H1 (cell line): ENCODE results near the gene HIVEP3. TPM values are rescaled to one million over a fixed set of nuclear protein-coding genes. Genes with fewer than 3 reads are reported as not detected.

Experiments
- CTCF ChIA-PET: fragments of 300-600 bp; sonication (Branson Sonifier 250); formaldehyde crosslinking; loops from one replicate; lab custom pipeline; 2021; ENCODE audit not compliant: partially characterized antibody; lab: Charles Lee
- POLR2A ChIA-PET: fragments of 300-600 bp; sonication (Branson Sonifier 250); formaldehyde crosslinking; loops from one replicate; lab custom pipeline; 2021; ENCODE audit warnings: inconsistent platforms; ENCODE audit not compliant: partially characterized antibody; lab: Charles Lee
- DNase-seq, 2 experiments: peaks; one replicate each; pipeline versions ENCODE4 v3.0.0 to v3.0.0-alpha.2; 2010 to 2022; ENCODE audit warnings: low spot score in 2 of 2, low read depth in 1 of 2, mixed read lengths in 1 of 2
- FAIRE-seq: peaks from 2 replicates; lab custom pipeline; 2011; peaks lifted over from hg19 to GRCh38; lab: Jason Lieb, UNC
- H2AFZ ChIP-seq: 2 replicates; pipeline ENCODE4 v1.8.1; 2012; ENCODE audit warnings: low read length, inconsistent platforms
- H2AK5ac ChIP-seq: 2 replicates; pipeline ENCODE4 v1.6.1; 2013; ENCODE audit warnings: low read depth, low read length
- H2BK120ac ChIP-seq: replicated peaks from 2 replicates; pipeline ENCODE3; 2013; ENCODE audit warnings: low read depth, low read length, inconsistent platforms
- H2BK12ac ChIP-seq: 2 replicates; pipeline ENCODE4 v1.6.1; 2013; ENCODE audit warnings: low read depth, low read length
- H2BK15ac ChIP-seq: 2 replicates; pipeline ENCODE4 v1.6.1; 2013; ENCODE audit warnings: low read length
- H2BK20ac ChIP-seq: 2 replicates; pipeline ENCODE4 v1.6.1; 2013; ENCODE audit warnings: low read length
- H2BK5ac ChIP-seq: 2 replicates; pipeline ENCODE4 v1.6.1; 2013; ENCODE audit warnings: low read depth, low read length
- H3K14ac ChIP-seq: 2 replicates; pipeline ENCODE4 v1.6.1; 2013; ENCODE audit warnings: inconsistent platforms; ENCODE audit not compliant: insufficient read length
- H3K18ac ChIP-seq: 2 replicates; pipeline ENCODE4 v1.6.1; 2013; ENCODE audit warnings: low read length; ENCODE audit errors: extremely low read depth
- H3K23ac ChIP-seq: 2 replicates; pipeline ENCODE4 v1.6.1; 2013; ENCODE audit warnings: inconsistent platforms; ENCODE audit not compliant: insufficient read length
- H3K23me2 ChIP-seq: 2 replicates; pipeline ENCODE4 v1.6.1; 2013; ENCODE audit warnings: low read depth, low read length
- H3K27ac ChIP-seq: 2 replicates; pipeline ENCODE4 v1.6.1; 2011; ENCODE audit warnings: low read depth, low read length, inconsistent platforms
- H3K27me3 ChIP-seq, 4 experiments: replicated peaks in 1 of 4; 1 replicate in 1 of 4; 2 replicates in 3 of 4; pipeline versions ENCODE4 v1.6.1 to v1.8.1; 2011 to 2013; ENCODE audit warnings: low read length in 3 of 4, mild to moderate bottlenecking in 3 of 4, inconsistent platforms in 2 of 4, mixed read lengths in 2 of 4, moderate library complexity in 1 of 4; ENCODE audit not compliant: control insufficient read depth in 3 of 4, insufficient read depth in 3 of 4; ENCODE audit errors: extremely low read depth in 1 of 4
- H3K36me3 ChIP-seq, 4 experiments: 2 replicates each; pipeline versions ENCODE4 v1.6.1 to v1.8.1; 2011 to 2013; ENCODE audit warnings: mild to moderate bottlenecking in 4 of 4, low read length in 3 of 4, moderate library complexity in 2 of 4, control low read depth in 1 of 4, inconsistent platforms in 1 of 4; ENCODE audit not compliant: insufficient read depth in 4 of 4, control insufficient read depth in 2 of 4
- H3K4ac ChIP-seq: replicated peaks from 2 replicates; pipeline ENCODE3; 2013; ENCODE audit warnings: low read length, low read depth, mixed read lengths, inconsistent platforms; ENCODE audit not compliant: insufficient read length
- H3K4me1 ChIP-seq, 4 experiments: replicated peaks in 1 of 4; 1 replicate in 1 of 4; 2 replicates in 3 of 4; pipeline versions ENCODE4 v1.6.1 to v1.8.1; 2011 to 2013; ENCODE audit warnings: low read length in 3 of 4, inconsistent platforms in 2 of 4, mixed read lengths in 1 of 4; ENCODE audit not compliant: insufficient read depth in 4 of 4, control insufficient read depth in 3 of 4
- H3K4me2 ChIP-seq, 2 experiments: 2 replicates each; pipeline versions ENCODE4 v1.6.1 to v1.8.1; 2011 to 2013; ENCODE audit warnings: low read depth in 2 of 2, low read length in 2 of 2, control low read depth in 1 of 2, inconsistent platforms in 1 of 2, mild to moderate bottlenecking in 1 of 2; ENCODE audit not compliant: insufficient read depth in 1 of 2
- H3K4me3 ChIP-seq, 4 experiments: fragments of 200-600, 300-600 bp in 1 of 4; sonication (generic), shearing (Covaris generic), sonication (Bioruptor Twin) in 1 of 4; 2 replicates each; pipeline versions ENCODE4 v1.5.1 to v1.8.1; 2011 to 2016; ENCODE audit warnings: low read length in 4 of 4, low read depth in 3 of 4, control low read depth in 2 of 4, inconsistent platforms in 2 of 4, mild to moderate bottlenecking in 2 of 4, mixed read lengths in 1 of 4, moderate library complexity in 1 of 4; ENCODE audit not compliant: insufficient read depth in 2 of 4; ENCODE audit errors: extremely low read depth in 1 of 4
- H3K56ac ChIP-seq: replicated peaks from 2 replicates; pipeline ENCODE3; 2013; ENCODE audit warnings: low read depth, mild to moderate bottlenecking, mixed read lengths, low read length, inconsistent platforms; ENCODE audit not compliant: insufficient read length
- H3K79me1 ChIP-seq: 2 replicates; pipeline ENCODE4 v1.6.1; 2013; ENCODE audit warnings: low read depth, low read length, control low read depth
- H3K79me2 ChIP-seq, 2 experiments: 2 replicates each; pipeline versions ENCODE4 v1.6.1 to v1.8.1; 2012 to 2013; ENCODE audit warnings: low read length in 2 of 2, mild to moderate bottlenecking in 2 of 2, inconsistent platforms in 1 of 2; ENCODE audit not compliant: insufficient read depth in 2 of 2, control insufficient read depth in 1 of 2
- H3K9ac ChIP-seq, 4 experiments: replicated peaks in 1 of 4; 1 replicate in 1 of 4; 2 replicates in 3 of 4; pipeline versions ENCODE4 v1.6.1 to v1.8.1; 2011 to 2013; ENCODE audit warnings: low read depth in 3 of 4, low read length in 3 of 4, control low read depth in 2 of 4, mild to moderate bottlenecking in 2 of 4, moderate library complexity in 2 of 4, inconsistent platforms in 1 of 4; ENCODE audit errors: extremely low read depth in 1 of 4
- H3K9me3 ChIP-seq, 2 experiments: 2 replicates each; pipeline versions ENCODE4 v1.6.1 to v1.8.1; 2012 to 2013; ENCODE audit warnings: mild to moderate bottlenecking in 2 of 2, moderate library complexity in 2 of 2, control low read depth in 1 of 2, inconsistent platforms in 1 of 2, low read depth in 1 of 2, low read length in 1 of 2, mixed read lengths in 1 of 2; ENCODE audit not compliant: insufficient read depth in 2 of 2
- H4K20me1 ChIP-seq, 2 experiments: replicated peaks in 1 of 2; 2 replicates each; pipeline versions ENCODE3 to v1.8.1; 2011 to 2013; ENCODE audit warnings: inconsistent platforms in 2 of 2, low read length in 2 of 2, mild to moderate bottlenecking in 1 of 2; ENCODE audit not compliant: insufficient read depth in 2 of 2, control insufficient read depth in 1 of 2
- H4K5ac ChIP-seq: 2 replicates; pipeline ENCODE4 v1.6.1; 2013; ENCODE audit warnings: low read length, low read depth, mixed read lengths, inconsistent platforms; ENCODE audit not compliant: insufficient read length
- H4K8ac ChIP-seq: 2 replicates; pipeline ENCODE4 v1.8.0; 2013; ENCODE audit warnings: mild to moderate bottlenecking, moderate library complexity, low read length, inconsistent platforms; ENCODE audit not compliant: insufficient read depth; ENCODE audit errors: extremely low read depth
- H4K91ac ChIP-seq: replicated peaks from 2 replicates; pipeline ENCODE3; 2013; ENCODE audit warnings: low read length, mixed read lengths, inconsistent platforms; ENCODE audit not compliant: insufficient read length
- CHD1 ChIP-seq: IDR thresholded peaks from 2 replicates; pipeline ENCODE4 v1.6.1; 2012; ENCODE audit warnings: low read depth, low read length, improper control_type of control experiment
- PHF8 ChIP-seq: fragments of 200-600 bp; sonication (generic); conservative IDR thresholded peaks from 2 replicates; pipeline ENCODE4 v1.7.1; 2012; ENCODE audit warnings: low read depth, mild to moderate bottlenecking, inconsistent platforms, low read length, moderate library complexity
- RNF2 ChIP-seq: fragments of 200-900, 300-1000 bp; sonication (generic); IDR thresholded peaks from 2 replicates; pipeline ENCODE4 v1.7.1; 2016; ENCODE audit warnings: borderline replicate concordance, low read depth, mild to moderate bottlenecking, antibody characterized with exemption, low read length; ENCODE audit not compliant: poor library complexity, severe bottlenecking; ENCODE audit errors: missing control alignments
- WGBS, 2 experiments: shearing (Covaris generic) in 1 of 2; methylation state at CpG; one replicate each; pipeline versions ENCODE4 v1.1.6 to v1.1.7; 2013 to 2015; ENCODE audit warnings: low lambda C conversion rate in 2 of 2, mixed read lengths in 2 of 2, inconsistent platforms in 1 of 2, low coverage in 1 of 2, missing lambda C conversion rate in 1 of 2; ENCODE audit not compliant: insufficient replicate concordance in 2 of 2, insufficient coverage in 1 of 2, insufficient read length in 1 of 2; ENCODE audit errors: extremely low coverage in 1 of 2, missing lambda C conversion rate in 1 of 2; 5-methylcytosine and 5-hydroxymethylcytosine counted together
- polyA plus RNA-seq, 7 experiments: library from polyadenylated mRNA; depleted of rRNA in 3 of 7; stranded (reverse) in 5 of 7; unstranded in 2 of 7; fragments of >200 nt in 5 of 7; fragments of 200-250 nt in 2 of 7; gene quantifications; 1 replicate in 5 of 7; 2 replicates in 1 of 7; 4 replicates in 1 of 7; pipeline versions ENCODE4 v1.2.1 to v1.2.3, GENCODE V29; 2011 to 2013; ENCODE audit warnings: missing spikeins in 2 of 7, mixed read lengths in 2 of 7
- total RNA-seq: library from RNA; stranded (reverse); fragmentation: NEBNext Ultra II Directional; extraction: Animal tissue kit (Norgen Biotek cat#: 25700); gene quantifications from 2 replicates; pipeline ENCODE4 v1.2.1, GENCODE V29; 2021

HIVEP3 gene
- total and polyA plus RNA-seq, 2 of the 8 experiments (the other 6 are each of a cell fraction or from before 2014, with no cell fraction given) = 0.24 to 0.69 TPM

- H2BK15ac ChIP-seq = no peak overlapping the region
- H4K8ac ChIP-seq = no peak overlapping the region
- no peak overlapping the region for H2AFZ ChIP-seq
- no peaks in the 10 kb centered on the region for H3K36me3 ChIP-seq
- H2BK12ac ChIP-seq = no peak overlapping the region
- H3K14ac ChIP-seq = no peak overlapping the region
- no peaks in the 10 kb centered on the region for H3K79me1 ChIP-seq
- peaks cover 0 to 3% (median 0%) of the 10 kb centered on the region in 4 experiments; a peak in 3 of 7 replicates for H3K4me1 ChIP-seq
- H3K9me3 ChIP-seq = no peaks in the 10 kb centered on the region
- no peak overlapping the region for H3K4me2 ChIP-seq
- no peak overlapping the region for H2BK20ac ChIP-seq
- no peak overlapping the region for H3K4me3 ChIP-seq
- 94% methylated on average over 1 of the region's 1 CpG; no CpG with 5 or more reads in 1 of the 2 experiments for WGBS, 2 experiments
- DNase-seq = peak in 1 of 2 experiments; percentile 13
- no peak overlapping the region for H2BK5ac ChIP-seq
- peaks cover 0 to 5% of the 10 kb centered on the region in 2 experiments for H4K20me1 ChIP-seq
- H3K23me2 ChIP-seq = peaks cover 6% of the 10 kb centered on the region; the same call in 1 of the 2 replicates
- no peak overlapping the region for H4K5ac ChIP-seq
- no peak overlapping the region for H3K56ac ChIP-seq
- H3K27me3 ChIP-seq = no peaks in the 10 kb centered on the region
- FAIRE-seq = no peak
- no peak overlapping the region for H3K4ac ChIP-seq
- no peak overlapping the region for H4K91ac ChIP-seq
- H3K18ac ChIP-seq = no peak overlapping the region
- CTCF ChIA-PET = no interaction called here
- H2AK5ac ChIP-seq = no peak overlapping the region
- no peak overlapping the region for H3K27ac ChIP-seq
- H3K23ac ChIP-seq = no peak overlapping the region
- no peaks in the 10 kb centered on the region for H3K79me2 ChIP-seq
- no peak overlapping the region for H2BK120ac ChIP-seq
- no peak for TF ChIP-seq PHF8
- TF ChIP-seq RNF2 = no peak
- no peak for TF ChIP-seq CHD1
- H3K9ac ChIP-seq = no peak overlapping the region
- POLR2A ChIA-PET = no interaction called here
These were observed 31.4 kb downstream of the HIVEP3 start for GRCh38 chr1:41887365-41887764.
